ENCODE results near the gene YAE1. TPM values are rescaled to one million over a fixed set of nuclear protein-coding genes. Genes with fewer than 3 reads are reported as not detected.

YAE1 gene
- total RNA-seq, 6 experiments from 2014 or later = 5.4 to 11.2 (median 7.4) TPM

- TF ChIP-seq POLR2A (IDR thresholded peaks at IDR 0.05) (no peak), CTCF (IDR thresholded peaks at IDR 0.05) (no peak)
- no peak for DNase-seq
- H3K36me3 ChIP-seq = no peaks in the 10 kb centered on the region
- intact Hi-C loops (cut with DNase I) = no loop called here
- ATAC-seq = no peak
- no peaks in the 10 kb centered on the region for H3K27me3 ChIP-seq
- H3K4me3 ChIP-seq = no peak overlapping the region
- H3K4me1 ChIP-seq = no peaks in the 10 kb centered on the region
- no peak overlapping the region for H3K27ac ChIP-seq
- H3K9me3 ChIP-seq = no peaks in the 10 kb centered on the region
- 56% methylated on average over 7 of the region's 7 CpGs for WGBS (ENCODE audit: insufficient coverage, low coverage, low lambda C conversion rate, missing lambda C conversion rate)
Measured at GRCh38 chr7:39530971-39531370, 35.2 kb upstream of the YAE1 start.

- Histone ChIP-seq H3K36me3 (no peaks in the 10 kb centered on the region), H3K27me3 (no peaks in the 10 kb centered on the region), H3K27ac (no peak overlapping the region), H3K9me3 (no peaks in the 10 kb centered on the region), H3K4me1 (no peaks in the 10 kb centered on the region), H3K4me3 (no peak overlapping the region)
- TF ChIP-seq POLR2A (IDR thresholded peaks at IDR 0.05) (no peak), CTCF (IDR thresholded peaks at IDR 0.05) (no peak)
- WGBS (ENCODE audit: insufficient coverage, low coverage, low lambda C conversion rate, missing lambda C conversion rate) = 77% methylated on average over 5 of the region's 5 CpGs
- no peak for ATAC-seq
- intact Hi-C loops (cut with DNase I) = no loop called here
- DNase-seq = no peak
Measured at GRCh38 chr7:39531818-39532217, 34.4 kb upstream of the YAE1 start.

GRCh38 chr7:39532832-39533231 lies 33.4 kb upstream of the YAE1 start:
- H3K27ac ChIP-seq = no peak overlapping the region
- no peaks in the 10 kb centered on the region for H3K36me3 ChIP-seq
- no peak for TF ChIP-seq POLR2A (IDR thresholded peaks at IDR 0.05)
- TF ChIP-seq CTCF (IDR thresholded peaks at IDR 0.05) = no peak
- intact Hi-C loops (cut with DNase I) = no loop called here
- no peaks in the 10 kb centered on the region for H3K9me3 ChIP-seq
- ATAC-seq (no peak), DNase-seq (no peak)
- no peaks in the 10 kb centered on the region for H3K4me1 ChIP-seq
- WGBS (ENCODE audit: insufficient coverage, low coverage, low lambda C conversion rate, missing lambda C conversion rate) = 56% methylated on average over 1 of the region's 4 CpGs
- H3K27me3 ChIP-seq = no peaks in the 10 kb centered on the region
- no peak overlapping the region for H3K4me3 ChIP-seq

GRCh38 chr7:39534599-39534998 lies 31.6 kb upstream of the YAE1 start:
- WGBS (ENCODE audit: insufficient coverage, low coverage, low lambda C conversion rate, missing lambda C conversion rate) = 87% methylated on average over 1 of the region's 1 CpG
- Histone ChIP-seq H3K4me3 (no peak overlapping the region), H3K36me3 (no peaks in the 10 kb centered on the region), H3K27ac (no peak overlapping the region), H3K4me1 (no peaks in the 10 kb centered on the region), H3K9me3 (no peaks in the 10 kb centered on the region), H3K27me3 (no peaks in the 10 kb centered on the region)
- TF ChIP-seq CTCF (IDR thresholded peaks at IDR 0.05) (no peak), POLR2A (IDR thresholded peaks at IDR 0.05) (no peak)
- intact Hi-C loops (cut with DNase I) = no loop called here
- no peak for ATAC-seq
- no peak for DNase-seq

- no peaks in the 10 kb centered on the region for H3K9me3 ChIP-seq
- DNase-seq = no peak
- H3K27me3 ChIP-seq = no peaks in the 10 kb centered on the region
- intact Hi-C loops (cut with DNase I) = no loop called here
- no peaks in the 10 kb centered on the region for H3K4me1 ChIP-seq
- TF ChIP-seq POLR2A (IDR thresholded peaks at IDR 0.05) (no peak), CTCF (IDR thresholded peaks at IDR 0.05) (no peak)
- H3K27ac ChIP-seq = no peak overlapping the region
- H3K36me3 ChIP-seq = no peaks in the 10 kb centered on the region
- ATAC-seq = no peak
- H3K4me3 ChIP-seq = no peak overlapping the region
Measured at GRCh38 chr7:39535064-39535463, 31.1 kb upstream of the YAE1 start.

Data from right lobe of liver (tissue), 6 donors.